Naive thymus-derived CD4-positive, alpha-beta T cell (primary cell): ENCODE measurements around the gene EXOC3L4. TPM values are rescaled to one million over a fixed set of nuclear protein-coding genes. Genes with fewer than 3 reads are reported as not detected.
A peak's percentile ranks its signal among the peaks of the same experiment; 100 is the strongest.

Experiments used
- ATAC-seq: fragments of 150-1000 bp; cut with Tn5 transposase; 2 replicates; pipeline ENCODE4 v1.10.0; 2021; ENCODE audit warnings: mild to moderate bottlenecking, moderate library complexity
- CTCF ChIA-PET: fragments of 350-600 bp; sonication (Branson Sonifier 250); formaldehyde crosslinking; loops from one replicate; lab custom pipeline; 2021; ENCODE audit warnings: antibody characterized with exemption; lab: Charles Lee
- POLR2A ChIA-PET: fragments of 350-600 bp; sonication (Branson Sonifier 250); formaldehyde crosslinking; loops from one replicate; lab custom pipeline; 2021; ENCODE audit warnings: antibody characterized with exemption, inconsistent platforms; lab: Charles Lee
- DNase-seq, 9 donors: peaks; one replicate each; pipeline versions ENCODE4 v3.0.0 to v3.0.0-alpha.2; 2020 to 2022; ENCODE audit warnings: mixed read lengths in 1 of 9
- H3K27ac ChIP-seq: one replicate; pipeline ENCODE4 v1.7.0; 2013; ENCODE audit warnings: mild to moderate bottlenecking, low read depth, low read length, moderate library complexity
- H3K27me3 ChIP-seq, 2 donors: one replicate each; pipeline ENCODE4 v1.7.0; 2013; ENCODE audit warnings: low read length in 2 of 2, mild to moderate bottlenecking in 2 of 2, moderate library complexity in 2 of 2; ENCODE audit not compliant: control insufficient read depth in 2 of 2, insufficient read depth in 2 of 2
- H3K36me3 ChIP-seq, 3 experiments: 1 replicate in 2 of 3; 2 replicates in 1 of 3; pipeline ENCODE4 v1.7.0; 2013; ENCODE audit warnings: low read length in 3 of 3, mild to moderate bottlenecking in 3 of 3, moderate library complexity in 1 of 3; ENCODE audit not compliant: insufficient read depth in 3 of 3, control insufficient read depth in 2 of 3
- H3K4me1 ChIP-seq, 2 donors: one replicate each; pipeline ENCODE4 v1.7.0; 2013; ENCODE audit warnings: low read length in 2 of 2, mild to moderate bottlenecking in 2 of 2, moderate library complexity in 1 of 2; ENCODE audit not compliant: control insufficient read depth in 2 of 2, insufficient read depth in 2 of 2
- H3K4me3 ChIP-seq: 2 replicates; pipeline ENCODE4 v1.7.0; 2013; ENCODE audit warnings: mild to moderate bottlenecking, low read length
- H3K9me3 ChIP-seq, 3 experiments: 1 replicate in 2 of 3; 2 replicates in 1 of 3; pipeline ENCODE4 v1.7.0; 2013; ENCODE audit warnings: low read length in 3 of 3; ENCODE audit not compliant: control insufficient read depth in 2 of 3
- H3K27ac Mint-ChIP-seq, 9 donors: one replicate each; pipeline ENCODE4 v1.8.0; 2020 to 2022; ENCODE audit warnings: mixed read lengths in 9 of 9, mild to moderate bottlenecking in 8 of 9, moderate library complexity in 5 of 9, inconsistent platforms in 2 of 9
- H3K27me3 Mint-ChIP-seq, 5 donors: one replicate each; pipeline ENCODE4 v1.8.0; 2021 to 2022; ENCODE audit warnings: mixed read lengths in 5 of 5, mild to moderate bottlenecking in 1 of 5
- H3K36me3 Mint-ChIP-seq, 5 donors: one replicate each; pipeline ENCODE4 v1.8.0; 2020 to 2022; ENCODE audit warnings: mixed read lengths in 5 of 5, mild to moderate bottlenecking in 3 of 5, inconsistent platforms in 1 of 5
- H3K4me1 Mint-ChIP-seq, 7 donors: one replicate each; pipeline ENCODE4 v1.8.0; 2020 to 2022; ENCODE audit warnings: mixed read lengths in 7 of 7, mild to moderate bottlenecking in 3 of 7, inconsistent platforms in 1 of 7
- H3K4me3 Mint-ChIP-seq, 10 donors: one replicate each; pipeline ENCODE4 v1.8.0; 2020 to 2022; ENCODE audit warnings: mild to moderate bottlenecking in 10 of 10, mixed read lengths in 10 of 10, moderate library complexity in 6 of 10, inconsistent platforms in 2 of 10
- H3K9me3 Mint-ChIP-seq, 11 donors: one replicate each; pipeline ENCODE4 v1.8.0; 2020 to 2022; ENCODE audit warnings: mixed read lengths in 11 of 11, mild to moderate bottlenecking in 4 of 11, inconsistent platforms in 1 of 11, moderate library complexity in 1 of 11
- intact Hi-C, 2 donors: fragments of 100-400 bp; cut with micrococcal nuclease; formaldehyde crosslinking; loops; one replicate each; pipeline ENCODE4 v1.15.1; 2023
- polyA plus RNA-seq, 2 donors: library from polyadenylated mRNA; unstranded; fragments of 300-500 nt; fragmentation: Illumina TruSeq; gene quantifications; one replicate each; pipeline ENCODE4 v1.2.3, GENCODE V29; 2021
- total RNA-seq, 6 experiments: library from RNA in 5 of 6; stranded (reverse) in 5 of 6; gene quantifications; 1 replicate in 5 of 6; 2 replicates in 1 of 6; pipeline ENCODE4 v1.2.3 and lab custom pipeline; 2021 to 2026

The EXOC3L4 gene
- total and polyA plus RNA-seq, 7 experiments from 2014 or later = not detected

GRCh38 chr14:103099733-103100280 is 5.3 kb downstream of the EXOC3L4 start:
- CTCF ChIA-PET = interaction anchor here (0.9 kb wide), 1 partner anchor 24 kb away, joined by 3 read pairs; no protein-coding TSS in a partner anchor

GRCh38 chr14:103100281-103101121 is 6.0 kb downstream of the EXOC3L4 start:
- no peaks in the 10 kb centered on the region for H3K9me3 ChIP-seq
- H3K4me3 Mint-ChIP-seq = no peak overlapping the region
- H3K4me3 ChIP-seq = no peak overlapping the region
- intact Hi-C loops = no loop called here
- no peaks in the 10 kb centered on the region for H3K9me3 Mint-ChIP-seq
- peaks cover 22 to 34% (median 27%) of the 10 kb centered on the region in 5 donors for H3K27me3 Mint-ChIP-seq
- no peak overlapping the region for H3K27ac ChIP-seq
- DNase-seq = no peak
- peaks cover 0 to 3% of the 10 kb centered on the region in 2 donors for H3K4me1 ChIP-seq
- CTCF ChIA-PET = no interaction called here
- H3K36me3 Mint-ChIP-seq = no peaks in the 10 kb centered on the region
- H3K4me1 Mint-ChIP-seq = peaks cover 0 to 11% (median 8%) of the 10 kb centered on the region in 7 donors
- no peaks in the 10 kb centered on the region for H3K27me3 ChIP-seq
- no peak overlapping the region for H3K27ac Mint-ChIP-seq
- ATAC-seq = no peak
- POLR2A ChIA-PET = no interaction called here
- no peaks in the 10 kb centered on the region for H3K36me3 ChIP-seq

More at GRCh38 chr14:103099733-103100280, 5.3 kb downstream of the EXOC3L4 start:
- ATAC-seq (no peak), DNase-seq (no peak)
- Mint-ChIP-seq H3K4me3 (no peak overlapping the region), H3K4me1 (peaks cover 0 to 6% (median 3%) of the 10 kb centered on the region in 7 donors), H3K27me3 (peaks cover 16 to 27% (median 21%) of the 10 kb centered on the region in 5 donors), H3K9me3 (no peaks in the 10 kb centered on the region), H3K36me3 (no peaks in the 10 kb centered on the region), H3K27ac (no peak overlapping the region)
- intact Hi-C loops = loop anchor here in 1 of 2 donors (10.0 kb wide), 1 partner anchor 505 kb away; the partner anchor contains the start of gene RCOR1
- H3K9me3 ChIP-seq = no peaks in the 10 kb centered on the region
- POLR2A ChIA-PET = no interaction called here
- no peak overlapping the region for H3K4me3 ChIP-seq
- no peaks in the 10 kb centered on the region for H3K36me3 ChIP-seq
- H3K27me3 ChIP-seq = no peaks in the 10 kb centered on the region
- no peaks in the 10 kb centered on the region for H3K4me1 ChIP-seq
- H3K27ac ChIP-seq = no peak overlapping the region

- H3K27ac ChIP-seq = no peak overlapping the region
- no peak overlapping the region for H3K4me3 ChIP-seq
- ATAC-seq = no peak
- Mint-ChIP-seq H3K4me1 (peaks cover 0 to 16% (median 8%) of the 10 kb centered on the region in 7 donors), H3K36me3 (no peaks in the 10 kb centered on the region), H3K27ac (no peak overlapping the region), H3K27me3 (peaks cover 26 to 40% (median 31%) of the 10 kb centered on the region in 5 donors), H3K4me3 (peak overlapping the region in 1 of 10 donors; percentile 18), H3K9me3 (no peaks in the 10 kb centered on the region)
- CTCF ChIA-PET = interaction anchor here (0.6 to 0.7 kb wide), 2 partner anchors 659 to 914 kb away, joined by 3 read pairs; no protein-coding TSS in a partner anchor
- peaks cover 0 to 3% of the 10 kb centered on the region in 2 donors for H3K4me1 ChIP-seq
- H3K36me3 ChIP-seq = no peaks in the 10 kb centered on the region
- DNase-seq = no peak
- POLR2A ChIA-PET = interaction anchor here (0.6 kb wide), 1 partner anchor 155 kb away, joined by 3 read pairs; no protein-coding TSS in a partner anchor
- no peaks in the 10 kb centered on the region for H3K9me3 ChIP-seq
- no peaks in the 10 kb centered on the region for H3K27me3 ChIP-seq
- intact Hi-C loops = no loop called here
Observed at GRCh38 chr14:103101257-103101962, 6.9 kb downstream of the EXOC3L4 start.

GRCh38 chr14:103101963-103102688 is 7.6 kb downstream of the EXOC3L4 start:
- Histone ChIP-seq H3K27me3 (no peaks in the 10 kb centered on the region), H3K4me3 (no peak overlapping the region), H3K27ac (no peak overlapping the region), H3K9me3 (no peaks in the 10 kb centered on the region), H3K36me3 (no peaks in the 10 kb centered on the region), H3K4me1 (peaks cover 0 to 3% of the 10 kb centered on the region in 2 donors)
- ATAC-seq = no peak
- ChIA-PET POLR2A (interaction anchor here (0.6 kb wide), 1 partner anchor 155 kb away, joined by 3 read pairs; no protein-coding TSS in a partner anchor), CTCF (interaction anchor here (0.6 to 0.7 kb wide), 2 partner anchors 659 to 915 kb away, joined by 3 read pairs; no protein-coding TSS in a partner anchor)
- Mint-ChIP-seq H3K27me3 (peaks cover 26 to 40% (median 31%) of the 10 kb centered on the region in 5 donors), H3K4me1 (peaks cover 0 to 16% (median 8%) of the 10 kb centered on the region in 7 donors), H3K36me3 (no peaks in the 10 kb centered on the region), H3K4me3 (no peak overlapping the region), H3K9me3 (no peaks in the 10 kb centered on the region), H3K27ac (no peak overlapping the region)
- intact Hi-C loops = no loop called here
- DNase-seq = no peak

- ATAC-seq = no peak
- POLR2A ChIA-PET = no interaction called here
- no peak for DNase-seq
- H3K27me3 ChIP-seq = no peaks in the 10 kb centered on the region
- H3K4me3 ChIP-seq = no peak overlapping the region
- Mint-ChIP-seq H3K4me3 (peak overlapping the region in 1 of 10 donors; percentile 42), H3K9me3 (no peaks in the 10 kb centered on the region), H3K27ac (no peak overlapping the region), H3K36me3 (no peaks in the 10 kb centered on the region), H3K4me1 (peaks cover 0 to 16% (median 8%) of the 10 kb centered on the region in 7 donors), H3K27me3 (peaks cover 22 to 40% (median 27%) of the 10 kb centered on the region in 5 donors)
- peaks cover 0 to 3% of the 10 kb centered on the region in 2 donors for H3K4me1 ChIP-seq
- no peaks in the 10 kb centered on the region for H3K9me3 ChIP-seq
- CTCF ChIA-PET = interaction anchor here (1.0 kb wide), 1 partner anchor 42 kb away, joined by 3 read pairs; no protein-coding TSS in a partner anchor
- H3K36me3 ChIP-seq = no peaks in the 10 kb centered on the region
- intact Hi-C loops = no loop called here
- H3K27ac ChIP-seq = no peak overlapping the region
Observed at GRCh38 chr14:103102689-103103260, 8.2 kb downstream of the EXOC3L4 start.
